HG02610 (cell line): ENCODE data around the gene VSTM2L.

Source experiments
- ATAC-seq: cut with Tn5 transposase; IDR thresholded peaks from one replicate; pipeline ENCODE4 v1.9.1; 2021; ENCODE audit warnings: mild to moderate bottlenecking, moderate library complexity; ENCODE audit not compliant: unreplicated experiment

VSTM2L gene

DNA sequence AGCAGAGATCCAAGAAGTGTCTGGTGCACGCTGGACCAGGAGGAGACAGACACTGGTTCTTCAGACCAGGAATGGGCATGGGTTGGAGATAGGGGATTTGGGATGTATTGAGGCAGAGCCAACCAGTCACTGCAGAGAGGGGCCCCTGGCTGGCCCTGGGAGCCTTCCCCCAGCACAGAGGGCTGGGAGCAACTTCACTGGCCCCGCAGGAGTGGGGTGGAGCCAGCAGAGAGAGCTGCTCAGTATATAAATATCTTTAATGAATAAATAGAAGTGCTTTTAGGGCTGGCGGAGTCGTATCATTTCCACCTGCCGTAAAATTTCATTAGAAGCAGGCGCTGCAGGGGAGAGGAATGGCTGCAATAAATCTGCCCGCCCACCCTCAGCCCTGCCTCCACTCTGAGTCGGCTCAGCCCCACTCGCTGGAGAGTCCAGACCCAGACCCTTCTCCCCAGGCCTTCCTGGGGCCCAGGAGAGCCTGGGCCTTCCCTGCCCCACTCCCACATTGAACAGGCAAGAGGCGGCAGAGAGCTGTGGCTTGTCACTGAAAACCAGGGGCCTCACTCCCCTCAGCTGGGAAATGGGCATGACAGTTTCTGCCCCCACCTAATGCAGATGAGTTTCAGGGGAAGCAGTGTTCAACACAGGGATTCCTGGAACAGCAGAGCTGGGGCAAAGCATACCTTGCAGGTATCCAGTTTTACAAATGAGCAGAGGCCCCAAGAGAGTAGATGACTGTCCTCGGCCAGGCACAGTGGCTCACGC lies 23.9 kb upstream of the VSTM2L start:
- ATAC-seq, result no peak

DNA sequence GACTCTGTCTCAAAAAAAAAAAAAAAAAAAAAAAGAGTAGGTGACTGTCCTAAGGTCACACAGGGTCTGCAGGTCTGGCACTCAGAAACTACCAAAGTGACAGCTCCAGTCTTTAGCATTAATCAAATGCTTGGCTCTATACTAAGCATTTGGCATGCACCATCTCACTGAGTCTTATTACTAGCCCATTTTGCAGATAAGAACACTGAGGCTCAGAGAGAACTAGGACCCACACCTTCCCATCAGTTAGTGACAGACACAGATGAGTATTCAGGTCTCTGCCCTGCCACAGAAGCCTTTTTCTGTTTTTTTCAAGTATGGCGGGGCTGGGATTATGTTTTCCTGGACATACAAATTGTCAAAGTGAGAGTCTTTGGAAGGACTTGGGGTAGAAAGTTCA lies 23.1 kb upstream of the VSTM2L start:
- ATAC-seq, result no peak

DNA sequence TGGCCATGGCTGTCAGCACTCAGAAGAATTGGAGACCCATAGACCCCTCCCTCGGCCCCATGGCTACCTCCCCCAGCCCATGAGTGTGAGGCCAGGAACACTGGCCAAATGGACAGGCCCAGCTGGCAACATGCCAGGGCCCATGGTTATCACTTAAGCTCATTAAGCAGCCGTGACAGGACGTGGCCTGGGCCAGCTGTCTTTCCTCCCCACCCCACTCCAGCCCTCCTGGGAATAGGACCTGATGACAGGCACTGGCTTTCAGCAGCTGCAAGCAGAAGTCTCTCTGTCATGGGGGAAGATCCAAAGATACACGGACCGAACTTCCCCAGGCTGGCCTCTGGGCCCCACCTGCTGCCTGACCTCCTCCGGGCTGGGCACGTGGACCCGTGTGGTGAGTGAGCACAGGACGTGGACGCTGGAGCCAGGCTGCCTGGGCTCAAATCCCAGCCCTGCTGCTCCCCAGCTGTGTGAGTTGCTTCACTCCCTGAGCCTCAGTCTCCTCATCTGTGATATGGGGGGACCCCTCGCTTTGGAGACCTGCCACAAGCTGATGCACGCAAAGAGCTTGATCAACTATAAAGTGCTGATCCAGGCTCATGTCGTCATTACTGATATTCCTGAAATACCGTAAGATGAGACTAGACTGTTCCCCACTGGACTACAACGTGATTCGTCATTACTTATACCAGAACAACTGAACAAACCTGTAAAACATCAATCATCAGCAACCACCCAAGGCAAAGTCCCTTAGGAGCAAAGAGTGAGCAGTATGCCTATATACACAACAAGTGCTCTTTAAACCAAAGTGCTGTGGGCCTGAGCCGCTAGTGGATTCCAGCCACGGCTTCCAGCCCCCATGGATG lies 22.0 kb upstream of the VSTM2L start:
- no peak for ATAC-seq

DNA sequence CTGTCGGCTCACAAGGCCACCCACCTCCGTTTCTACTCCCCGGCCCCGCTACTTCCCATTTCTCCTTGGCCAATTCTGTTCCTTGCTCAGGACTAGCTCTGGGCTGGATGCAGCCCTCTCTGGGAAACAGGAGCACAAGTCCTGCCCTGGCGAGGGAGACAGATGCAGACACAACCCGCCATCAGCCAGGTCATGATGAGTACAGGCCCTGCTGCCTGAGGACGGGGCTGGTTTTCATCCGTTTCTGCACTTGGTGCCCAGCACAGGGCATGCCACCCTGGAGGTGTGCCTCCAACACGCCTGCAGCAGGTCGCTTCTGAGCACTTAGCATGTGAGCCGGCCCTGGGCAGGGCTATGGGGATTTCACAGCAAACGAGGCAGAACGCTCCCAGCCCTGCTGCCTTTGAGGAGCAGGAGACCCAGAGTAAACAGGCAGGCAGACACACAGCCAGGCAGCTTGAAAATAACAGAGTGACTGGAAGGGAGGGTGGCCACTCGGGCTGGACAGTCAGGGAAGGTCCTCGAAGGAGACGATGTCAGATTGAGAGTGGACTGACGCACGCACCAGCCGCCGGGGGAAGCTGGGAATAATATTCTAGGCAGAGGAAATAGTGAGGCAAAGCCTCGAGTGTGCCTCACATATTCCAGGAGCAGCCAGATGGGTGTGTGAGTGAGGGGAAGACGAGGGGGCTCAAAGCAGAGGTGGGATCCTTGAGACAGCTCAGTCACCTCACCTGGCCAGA lies 21.2 kb upstream of the VSTM2L start:
- ATAC-seq, result no peak

DNA sequence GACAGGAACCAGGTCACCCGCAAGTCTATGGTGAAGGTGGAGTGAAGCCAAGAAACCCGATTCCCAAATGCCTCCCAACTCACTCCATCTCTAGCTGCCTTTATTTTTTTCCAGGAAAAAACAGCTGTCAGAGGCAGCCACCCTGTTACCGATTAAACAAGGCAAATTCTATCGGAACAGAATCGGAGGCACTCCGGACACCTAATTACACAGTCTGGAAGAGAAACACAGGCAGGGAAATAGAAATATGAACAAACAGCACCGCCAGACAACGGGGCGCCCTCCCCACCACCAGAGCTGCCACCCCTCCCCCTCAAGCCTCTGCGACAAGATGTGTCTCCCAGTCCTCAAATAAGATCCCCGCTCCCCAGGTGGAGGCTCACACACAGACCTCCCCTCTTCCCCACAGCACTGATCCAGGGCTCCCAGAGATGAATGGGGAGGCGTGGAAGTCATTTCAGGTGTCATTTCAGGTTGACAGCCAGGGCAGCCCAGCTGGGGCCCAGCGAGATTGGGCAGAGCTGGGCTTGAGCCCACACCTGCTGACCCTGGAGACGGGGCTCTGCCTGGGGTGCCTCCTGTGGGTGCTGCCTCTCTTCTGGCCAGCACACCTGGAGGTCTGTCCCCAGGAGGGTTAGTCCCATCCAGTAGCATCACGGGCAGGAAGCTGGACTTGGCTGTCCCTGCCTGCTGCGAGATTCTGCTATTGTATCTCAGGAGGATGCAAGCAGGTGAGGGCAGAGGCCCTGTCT lies 19.8 kb upstream of the VSTM2L start:
- ATAC-seq, result no peak

DNA sequence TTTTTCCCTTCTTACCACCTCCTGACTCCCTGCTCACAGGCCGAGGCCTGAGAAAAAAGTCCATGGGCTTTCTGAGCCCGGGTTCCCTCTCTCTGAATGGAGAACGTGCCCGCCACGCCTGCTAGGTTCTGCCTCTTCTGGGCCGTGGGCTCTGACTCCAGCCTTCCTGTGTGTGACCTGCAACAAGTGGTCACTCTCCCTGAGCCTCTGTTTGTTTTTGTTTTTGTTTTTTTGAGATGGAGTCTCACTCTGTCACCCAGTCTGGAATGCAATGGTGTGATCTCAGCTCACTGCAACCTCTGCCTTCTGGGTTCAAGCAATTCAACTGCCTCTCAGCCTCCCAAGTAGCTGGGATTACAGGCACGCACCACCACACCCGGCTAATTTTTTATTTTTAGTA lies 17.9 kb upstream of the VSTM2L start:
- no peak for ATAC-seq

DNA sequence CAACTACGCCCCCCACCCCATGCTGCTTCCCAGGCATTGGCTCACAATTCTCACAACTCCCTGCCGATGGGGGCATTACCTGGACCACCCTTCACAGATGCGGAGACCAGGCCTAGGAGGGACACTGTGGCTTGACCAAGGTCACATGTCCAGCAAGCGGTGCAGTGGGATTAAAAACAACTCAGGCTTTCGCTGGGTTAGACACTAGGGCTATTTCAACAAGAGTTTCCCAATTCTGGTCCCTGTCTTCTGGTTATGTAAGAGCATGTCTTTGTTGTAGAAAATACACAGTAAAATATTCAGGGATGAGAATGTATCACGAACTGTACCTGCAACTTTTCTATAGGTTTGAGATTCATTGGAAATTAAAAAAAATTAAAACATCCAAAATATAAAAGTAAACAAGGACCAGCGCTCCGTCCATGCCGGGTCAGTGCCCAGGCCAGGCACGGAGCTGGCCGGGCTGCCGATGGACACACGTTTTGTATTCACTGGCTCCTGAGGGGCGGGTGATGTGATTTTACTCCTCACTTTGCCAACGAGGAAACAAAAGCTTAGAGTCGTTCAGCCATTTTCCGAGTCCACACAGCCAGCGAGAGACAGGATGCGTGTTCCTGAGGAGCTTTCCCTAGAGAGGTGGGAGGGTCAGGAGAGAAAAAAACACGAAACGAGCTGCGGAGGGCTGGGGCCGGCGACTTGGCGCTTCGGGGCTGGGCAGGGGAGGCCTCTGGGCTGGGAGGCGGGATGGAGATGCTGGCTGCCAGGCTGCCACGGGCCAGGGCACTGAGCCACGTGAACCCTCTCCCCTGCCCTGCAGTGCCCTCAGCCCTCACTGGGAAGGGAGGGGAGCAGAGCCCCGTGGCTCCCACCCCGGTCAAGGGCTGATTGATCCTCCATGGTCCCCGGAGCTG lies 17.1 kb upstream of the VSTM2L start:
- ATAC-seq, result no peak

DNA sequence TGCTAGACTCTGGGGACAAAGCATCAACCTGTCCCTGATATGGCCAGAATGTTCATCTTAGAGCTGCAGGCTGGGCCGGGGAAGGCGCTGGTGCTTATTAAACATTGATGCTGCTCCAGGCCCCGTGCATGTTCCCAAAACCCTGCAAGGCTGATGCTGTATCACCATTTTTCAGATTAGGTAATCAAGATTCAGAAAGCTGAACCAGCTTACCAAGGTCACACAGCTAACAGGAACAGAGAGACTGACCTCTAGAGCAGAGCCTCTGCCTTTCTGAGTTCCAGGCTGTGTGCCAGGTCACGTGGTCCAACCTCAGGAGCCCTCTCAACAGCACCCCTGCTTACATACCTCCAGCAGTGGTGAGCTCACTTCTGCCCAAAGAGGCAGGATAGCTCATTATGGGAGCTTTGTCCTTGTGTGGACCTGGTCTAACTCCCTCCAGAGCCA lies 16.1 kb upstream of the VSTM2L start:
- no peak for ATAC-seq

DNA sequence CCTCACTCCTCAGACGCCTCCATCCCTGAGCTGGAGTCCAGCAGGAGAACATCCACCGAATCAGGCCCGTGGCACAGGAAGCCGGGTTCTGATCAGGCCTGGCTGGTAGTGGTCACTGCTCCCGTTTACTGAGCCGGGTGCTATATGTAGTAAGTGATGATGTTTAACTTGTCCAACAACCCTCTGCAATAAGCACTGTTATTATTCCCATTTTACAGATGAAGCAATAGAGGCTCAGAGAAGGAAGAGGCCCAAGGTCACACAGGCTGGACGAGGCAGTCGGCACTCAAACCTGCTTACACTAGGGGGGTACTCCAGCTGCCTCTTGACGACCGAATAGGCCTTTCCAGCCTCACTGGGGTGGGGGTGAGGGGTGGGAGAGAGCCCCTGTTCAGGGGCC lies 14.3 kb upstream of the VSTM2L start:
- no peak for ATAC-seq

DNA sequence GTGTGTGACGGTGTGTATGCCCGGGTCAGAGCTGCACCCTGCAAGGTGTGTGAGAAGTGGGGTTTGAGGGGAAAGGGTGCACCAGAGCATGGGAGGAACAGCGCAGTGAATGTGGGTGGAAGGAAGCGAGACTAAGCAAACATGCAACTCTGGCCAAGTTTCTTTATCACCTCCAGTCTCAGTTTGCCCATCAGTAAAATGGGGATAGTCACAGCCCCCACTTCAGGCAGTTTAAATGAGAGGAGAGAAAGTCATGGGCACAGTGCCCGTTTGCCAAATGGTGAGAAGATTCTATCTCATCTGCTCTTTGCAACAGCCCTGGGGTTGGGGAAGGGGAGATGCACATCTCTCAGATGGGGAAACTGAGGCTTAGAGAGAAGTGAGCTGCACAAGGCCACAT lies 12.8 kb upstream of the VSTM2L start:
- no peak for ATAC-seq

DNA sequence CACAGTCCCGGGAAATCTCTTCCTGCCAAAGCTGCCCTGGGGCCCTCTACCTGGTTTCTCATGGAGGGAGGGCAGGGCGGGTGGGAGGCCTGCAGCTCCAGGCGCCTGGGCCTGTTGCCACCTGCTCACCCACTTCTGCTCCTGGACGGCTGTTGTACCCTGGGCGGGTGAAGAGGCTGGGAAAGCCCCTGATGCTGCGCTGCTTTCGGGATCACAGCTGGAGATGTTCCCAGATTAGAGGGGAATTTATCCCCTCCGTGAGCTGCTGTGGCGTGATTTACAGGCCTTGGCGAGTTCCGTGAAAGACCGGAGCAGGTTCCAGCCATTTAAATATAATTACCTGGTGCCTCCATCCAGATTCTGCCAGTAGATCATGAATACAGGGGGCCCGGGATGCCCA lies 12.3 kb upstream of the VSTM2L start:
- ATAC-seq, result no peak

DNA sequence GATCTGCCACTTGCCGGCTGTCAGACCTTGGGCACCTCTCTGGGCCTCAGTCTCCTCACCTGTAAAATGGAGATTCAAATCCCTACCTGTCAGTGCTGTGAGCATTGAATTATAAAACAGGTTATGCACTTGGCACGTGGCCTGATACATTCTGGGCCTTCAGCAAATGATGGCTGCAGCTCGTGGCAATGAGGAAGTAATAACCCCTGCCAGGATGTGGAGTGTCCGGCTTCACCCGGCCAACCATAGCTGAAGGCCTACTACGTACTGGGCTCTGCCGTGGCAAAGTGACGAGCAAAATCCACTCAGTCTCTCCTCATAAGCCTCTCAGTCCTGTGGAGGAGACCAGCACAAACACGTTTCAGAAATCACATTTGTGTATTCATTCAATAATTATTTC lies 10.9 kb upstream of the VSTM2L start:
- no peak for ATAC-seq

DNA sequence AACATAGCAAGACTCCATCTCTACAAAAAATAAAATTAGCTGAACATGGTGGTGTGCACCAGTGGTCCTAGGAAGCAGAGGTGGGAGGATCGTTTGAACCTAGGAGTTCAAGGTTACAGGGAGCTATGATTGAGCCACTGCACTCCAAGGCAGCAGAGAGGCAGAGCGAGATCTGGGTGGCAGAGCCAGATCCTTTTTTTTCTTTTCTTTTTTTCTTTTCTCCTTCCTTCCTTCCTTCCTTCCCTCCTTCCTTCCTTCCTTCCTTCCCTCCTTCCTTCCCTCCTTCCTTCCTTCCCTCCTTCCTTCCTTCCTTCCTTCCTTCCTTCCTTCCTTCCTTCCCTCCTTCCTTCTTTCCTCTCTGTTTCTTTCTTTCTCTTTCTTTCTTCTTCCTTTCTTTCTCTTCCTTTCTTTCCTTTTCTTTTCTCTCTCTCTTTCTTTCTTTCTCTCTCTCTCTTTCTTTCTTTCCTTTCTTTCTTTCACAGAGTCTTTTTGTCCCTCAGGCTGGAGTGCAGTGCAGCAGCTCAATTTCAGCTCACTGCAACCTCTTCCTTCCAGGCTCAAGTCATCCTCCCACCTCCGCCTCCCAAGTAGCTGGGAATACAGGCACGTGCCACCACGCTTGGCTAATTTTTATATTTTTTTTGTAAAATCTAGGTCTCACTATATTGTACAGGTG lies 9.2 kb upstream of the VSTM2L start:
- no peak for ATAC-seq

DNA sequence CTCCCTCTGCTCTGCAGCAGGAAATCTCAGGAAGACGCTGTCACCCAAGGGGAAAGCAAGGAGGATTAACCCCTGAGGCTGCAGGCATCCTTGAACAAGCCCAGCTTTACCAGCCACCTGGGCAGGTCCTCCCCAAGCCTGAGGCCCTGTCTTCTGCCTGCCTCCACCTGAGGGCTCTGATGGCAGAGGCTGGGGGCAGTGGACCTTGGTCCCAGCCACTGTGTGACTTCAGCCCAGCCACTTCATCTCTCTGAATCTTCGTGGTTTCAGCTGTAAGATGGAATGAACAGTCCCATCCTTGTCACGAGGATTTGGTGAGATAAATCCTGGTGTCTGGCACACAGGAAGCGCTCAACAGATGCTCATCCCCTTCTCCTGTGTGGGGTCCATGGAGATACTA lies 8.5 kb upstream of the VSTM2L start:
- ATAC-seq, result no peak

DNA sequence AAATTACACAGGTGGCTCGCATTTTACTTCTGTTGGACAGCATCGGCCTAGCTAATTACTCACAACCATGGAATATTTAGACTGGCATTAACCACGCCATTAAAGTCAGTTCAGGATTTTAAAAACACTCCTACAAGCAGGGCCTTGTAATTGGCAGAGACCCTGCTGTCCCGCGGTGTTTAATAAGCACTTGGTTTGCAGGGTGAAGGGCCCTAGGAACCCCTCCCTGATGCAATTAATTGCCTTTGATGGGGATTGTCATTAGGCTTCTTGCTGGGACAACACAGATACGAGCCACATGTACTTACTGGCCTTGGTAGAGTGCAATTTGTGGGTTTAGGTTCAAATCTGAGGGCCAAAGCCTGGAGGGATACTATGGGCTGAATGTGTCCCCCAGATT lies 7.8 kb upstream of the VSTM2L start:
- no peak for ATAC-seq

DNA sequence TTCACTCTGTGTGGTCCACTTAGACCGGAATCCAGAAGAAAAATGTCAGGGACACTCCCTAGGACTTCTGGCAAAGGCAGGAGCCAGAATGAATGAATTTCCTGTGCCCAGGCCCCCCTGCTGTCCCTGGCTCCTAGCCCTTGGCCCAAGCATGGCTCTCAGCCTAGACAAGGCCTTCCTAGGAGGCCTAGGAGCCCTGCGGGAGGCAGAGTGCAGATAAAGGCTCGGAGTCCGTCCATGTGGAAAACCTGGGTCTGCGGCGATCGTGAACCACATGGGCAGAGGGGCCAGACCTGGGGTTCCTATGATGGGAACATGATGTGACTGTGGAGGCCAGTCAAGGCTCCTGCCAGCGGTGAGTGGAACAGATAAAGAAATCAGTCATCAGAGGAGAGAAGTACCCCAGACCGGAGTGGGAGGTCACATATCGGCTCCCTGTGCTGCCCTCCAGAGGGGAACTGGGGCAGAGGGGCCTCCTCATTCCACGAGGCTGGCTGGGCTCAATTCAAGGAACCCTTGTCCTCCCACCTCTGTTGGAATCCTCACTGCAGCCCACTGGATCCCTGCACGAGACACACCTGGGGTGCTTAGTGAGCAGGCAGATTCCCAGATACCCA lies 5.9 kb upstream of the VSTM2L start:
- ATAC-seq, result no peak

DNA sequence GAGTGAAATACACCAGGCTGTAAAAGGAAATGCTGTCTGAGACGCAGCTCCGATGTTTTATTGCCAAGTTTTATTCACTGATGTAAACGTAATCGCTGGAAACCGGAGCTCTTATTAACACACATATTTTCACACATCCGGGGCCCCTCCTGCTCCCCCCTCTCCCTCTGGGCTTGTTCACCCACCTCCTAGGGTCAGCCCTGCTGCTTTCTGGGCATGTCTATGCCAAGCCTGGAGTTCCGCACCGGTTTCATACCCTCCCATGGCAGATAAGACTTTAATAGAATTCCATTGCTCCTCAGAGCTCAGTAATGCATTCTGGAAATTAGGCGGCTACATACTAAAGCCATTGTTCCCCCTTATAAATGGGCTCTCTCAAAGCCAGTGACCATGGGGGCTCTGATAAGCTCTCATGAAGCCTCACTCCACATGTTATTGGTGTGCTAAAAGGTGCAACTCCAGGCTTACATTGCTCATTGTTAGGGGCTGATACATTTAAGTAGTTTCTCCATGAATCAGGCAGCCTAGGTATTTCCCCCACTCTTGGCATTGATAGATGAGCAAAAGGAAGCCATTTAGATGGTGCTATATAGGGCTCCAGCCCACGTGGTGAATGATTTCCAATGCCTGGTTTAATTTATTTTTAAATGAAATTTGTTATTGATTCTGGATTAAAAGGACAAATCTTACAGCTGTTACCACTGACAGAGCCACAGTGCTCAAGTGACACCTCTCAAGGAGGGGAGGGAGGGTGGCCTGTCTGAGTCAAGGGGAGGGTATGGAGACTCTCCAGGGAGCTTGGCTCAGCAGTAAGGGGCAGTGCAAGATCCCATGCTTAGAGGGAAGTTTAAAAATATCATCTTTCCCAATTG lies 4.5 kb upstream of the VSTM2L start:
- no peak for ATAC-seq
